Thymus (tissue), 11 donors: ENCODE results near the gene CST1. TPM values are rescaled to one million over a fixed set of nuclear protein-coding genes. Genes with fewer than 3 reads are reported as not detected.
"Not testable (repeated sequence)": the region's sequence is repeated elsewhere in the genome, so short reads cannot be mapped to it uniquely, and the experiment has no call there.

Experiments used
- DNase-seq, 9 donors: peaks; one replicate each; pipeline ENCODE4 v3.0.0-alpha.2; 2013; ENCODE audit warnings: low spot score in 9 of 9, low read depth in 6 of 9, missing footprints in 1 of 9
- H3K27ac ChIP-seq, 2 donors: one replicate each; pipeline ENCODE4 v1.5.1; 2013; ENCODE audit warnings: control low read depth in 1 of 2, low read depth in 1 of 2, low read length in 1 of 2, mild to moderate bottlenecking in 1 of 2, moderate library complexity in 1 of 2
- H3K27me3 ChIP-seq, 2 donors: one replicate each; pipeline ENCODE4 v1.5.1; 2013; ENCODE audit warnings: low read length in 1 of 2; ENCODE audit not compliant: control insufficient read depth in 2 of 2, insufficient read depth in 1 of 2
- H3K36me3 ChIP-seq, 2 donors: one replicate each; pipeline ENCODE4 v1.5.1; 2013; ENCODE audit warnings: low read length in 1 of 2, mild to moderate bottlenecking in 1 of 2, moderate library complexity in 1 of 2; ENCODE audit not compliant: control insufficient read depth in 2 of 2, insufficient read depth in 2 of 2
- H3K4me1 ChIP-seq, 2 donors: one replicate each; pipeline ENCODE4 v1.5.1; 2013; ENCODE audit warnings: low read length in 2 of 2; ENCODE audit not compliant: control insufficient read depth in 2 of 2, insufficient read depth in 2 of 2
- H3K4me3 ChIP-seq, 2 donors: one replicate each; pipeline ENCODE4 v1.5.1; 2013; ENCODE audit warnings: low read length in 2 of 2, control low read depth in 1 of 2, mild to moderate bottlenecking in 1 of 2
- H3K9me3 ChIP-seq, 2 donors: one replicate each; pipeline ENCODE4 v1.5.1; 2013; ENCODE audit warnings: low read length in 1 of 2, mild to moderate bottlenecking in 1 of 2; ENCODE audit not compliant: control insufficient read depth in 2 of 2, insufficient read depth in 1 of 2
- WGBS: extraction: QIAGEN DNeasy Blood & Tissue Kit; methylation state at CpG from one replicate; pipeline ENCODE4 v1.1.7; 2013; 5-methylcytosine and 5-hydroxymethylcytosine counted together
- polyA plus RNA-seq: library from polyadenylated mRNA; stranded (reverse); fragments of 200-250 nt; gene quantifications from one replicate; pipeline ENCODE4 v1.2.3, GENCODE V29; 2013
- total RNA-seq: library from RNA; stranded (reverse); fragments of 120-200 nt; gene quantifications from one replicate; pipeline ENCODE4 v1.2.4, GENCODE V29; 2013
- donor health status: healthy.

Gene CST1
- total and polyA plus RNA-seq, 2 donors: 2.5 to 25.9 TPM

DNA sequence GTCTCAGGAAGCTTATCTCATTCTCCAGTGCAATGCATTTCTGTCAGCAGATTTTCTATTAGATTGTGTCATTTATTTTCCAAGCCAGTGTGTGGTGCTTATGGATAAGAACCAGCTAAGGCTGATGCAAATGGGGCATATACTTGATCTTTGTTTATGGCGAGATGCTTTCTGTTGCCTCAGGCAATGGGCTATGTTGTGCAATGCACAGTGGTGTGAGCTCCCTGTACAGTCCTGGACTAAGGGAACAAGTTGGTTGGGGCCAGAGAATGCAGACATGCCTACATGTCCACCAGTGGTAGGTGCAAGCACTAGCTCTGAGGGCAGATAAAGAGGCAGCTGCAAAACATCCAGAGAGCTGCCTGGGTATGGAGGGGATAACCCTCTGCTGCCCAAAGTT, 16.3 kb downstream of the CST1 start:
- not testable (repeated sequence) for H3K27ac ChIP-seq, H3K9me3 ChIP-seq, H3K4me3 ChIP-seq, H3K36me3 ChIP-seq, H3K4me1 ChIP-seq, DNase-seq, H3K27me3 ChIP-seq
- 95% methylated on average over 1 of the region's 1 CpG for WGBS

DNA sequence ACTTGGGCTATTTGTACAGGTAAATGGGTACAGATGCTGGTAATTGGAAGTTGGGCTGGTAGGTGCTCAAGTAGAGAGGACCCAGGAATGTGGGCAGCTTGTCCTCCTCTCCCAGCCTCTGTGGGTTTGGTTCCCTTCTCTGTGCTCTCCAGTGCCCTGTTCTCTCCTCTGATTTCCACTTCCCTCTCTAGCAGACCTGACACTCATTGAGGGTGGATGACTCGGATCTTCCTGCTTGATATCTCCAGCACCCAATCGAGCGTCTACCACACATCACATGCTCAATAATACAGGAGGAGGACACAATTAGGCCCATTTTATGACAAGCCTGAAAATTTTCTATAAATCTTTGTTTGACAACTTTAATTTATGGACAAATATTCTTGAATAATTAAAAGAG, 23.7 kb downstream of the CST1 start:
- no peaks in the 10 kb centered on the region for H3K36me3 ChIP-seq
- no peak overlapping the region for H3K4me3 ChIP-seq
- H3K9me3 ChIP-seq: no peaks in the 10 kb centered on the region
- H3K27me3 ChIP-seq: no peaks in the 10 kb centered on the region
- DNase-seq: no peak
- no peak overlapping the region for H3K27ac ChIP-seq
- no peaks in the 10 kb centered on the region for H3K4me1 ChIP-seq
- 66% methylated on average over 3 of the region's 3 CpGs for WGBS

DNA sequence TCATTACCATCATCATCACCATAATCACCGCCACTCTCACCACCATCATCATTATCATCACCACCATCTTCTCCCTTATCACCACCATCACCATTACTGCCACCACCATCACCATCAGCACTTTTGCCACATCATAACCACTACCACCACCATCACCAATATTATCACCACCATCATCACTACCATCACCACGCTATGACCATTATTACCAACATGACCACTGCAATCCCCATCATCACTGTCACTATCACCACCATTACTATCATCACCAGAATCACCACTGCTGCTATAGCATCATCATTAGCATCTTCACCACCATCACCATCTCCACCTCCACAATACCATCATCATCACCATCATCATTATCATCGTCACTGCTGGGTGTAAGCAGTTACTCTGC, 25.6 kb downstream of the CST1 start:
- WGBS: 97% methylated on average over 3 of the region's 3 CpGs
- H3K4me3 ChIP-seq: no peak overlapping the region
- DNase-seq: no peak
- H3K27ac ChIP-seq: no peak overlapping the region
- no peaks in the 10 kb centered on the region for H3K9me3 ChIP-seq
- H3K4me1 ChIP-seq: no peaks in the 10 kb centered on the region
- H3K27me3 ChIP-seq: no peaks in the 10 kb centered on the region
- no peaks in the 10 kb centered on the region for H3K36me3 ChIP-seq

DNA sequence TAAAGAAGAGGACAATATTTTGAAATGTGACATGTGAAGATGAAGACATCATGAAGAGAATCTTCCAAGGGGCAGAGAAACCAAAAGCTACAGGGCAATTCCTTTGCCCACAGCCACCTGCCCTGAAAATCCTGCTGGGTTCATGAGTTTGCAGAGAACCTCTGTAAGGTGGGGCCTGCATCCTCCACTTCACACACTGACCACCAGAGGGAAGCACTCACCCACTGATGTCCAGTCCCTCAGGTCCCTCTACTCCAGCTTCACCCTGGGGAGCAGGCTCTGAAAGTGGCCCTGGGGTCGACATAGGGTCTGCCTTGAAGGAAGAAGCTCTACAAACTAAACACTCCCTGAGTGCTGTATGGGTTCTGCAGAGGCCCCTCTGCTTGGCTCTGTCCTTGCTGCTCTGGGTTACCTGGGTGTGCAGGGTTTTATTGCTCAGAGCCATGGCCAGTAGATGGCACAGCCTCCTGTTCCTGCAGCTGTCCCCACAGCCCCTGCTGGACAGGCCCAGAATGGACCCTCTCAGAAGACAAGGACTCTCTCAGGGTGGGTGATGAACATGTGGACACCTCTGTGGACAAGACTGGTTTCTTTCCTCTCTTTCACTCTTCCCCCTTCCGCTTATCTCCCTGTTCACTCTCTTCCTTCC, 27.0 kb downstream of the CST1 start:
- H3K36me3 ChIP-seq, H3K4me3 ChIP-seq, H3K27ac ChIP-seq, H3K4me1 ChIP-seq, H3K27me3 ChIP-seq, H3K9me3 ChIP-seq: not testable (repeated sequence)
- DNase-seq: peak in 1 of 9 donors; percentile 13
- 59% methylated on average over 2 of the region's 2 CpGs for WGBS

DNA sequence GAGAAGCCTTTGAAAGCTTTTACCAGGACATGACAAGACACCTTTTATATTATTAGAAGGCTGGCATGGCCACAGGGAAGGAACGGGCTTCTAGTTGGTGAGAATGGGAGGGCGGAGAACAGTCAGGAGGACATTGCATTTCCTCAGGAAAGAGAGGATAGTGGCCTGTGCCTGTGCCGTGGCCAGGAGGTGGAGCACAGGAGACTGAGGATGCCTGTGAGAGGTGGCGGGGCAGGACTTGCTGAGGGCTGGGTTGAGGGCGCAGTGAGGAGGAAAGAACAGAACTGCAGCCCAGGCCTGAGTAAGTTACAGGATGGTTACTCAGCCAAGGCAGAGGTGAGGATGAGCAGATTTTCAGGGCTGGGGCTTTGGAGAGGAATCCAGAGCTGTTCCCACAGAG, 27.9 kb downstream of the CST1 start:
- H3K4me1 ChIP-seq, H3K4me3 ChIP-seq, H3K36me3 ChIP-seq, H3K27me3 ChIP-seq, DNase-seq, H3K27ac ChIP-seq, H3K9me3 ChIP-seq: not testable (repeated sequence)
- 78% methylated on average over 5 of the region's 5 CpGs for WGBS

DNA sequence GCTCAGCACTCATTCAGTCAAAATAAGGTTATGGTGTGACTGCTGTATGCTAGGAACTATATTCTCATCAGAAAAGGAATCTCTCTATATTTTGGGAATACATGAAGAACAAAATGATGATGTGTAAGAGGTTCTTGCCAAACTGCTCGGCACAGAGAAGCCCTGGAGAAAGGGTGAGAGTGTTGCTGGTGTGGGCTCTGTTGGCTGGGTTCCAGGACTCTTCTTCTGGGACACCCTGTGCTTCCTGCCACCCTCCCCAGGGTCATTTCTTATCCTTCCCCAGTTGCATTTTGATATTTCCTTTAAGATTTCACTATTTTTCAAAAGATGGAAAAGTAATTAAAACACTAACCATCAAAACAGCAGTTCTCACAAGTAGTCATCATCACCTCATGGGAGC, 28.8 kb downstream of the CST1 start:
- Histone ChIP-seq H3K27me3 (no peaks in the 10 kb centered on the region), H3K27ac (no peak overlapping the region), H3K4me1 (no peaks in the 10 kb centered on the region), H3K9me3 (no peaks in the 10 kb centered on the region), H3K4me3 (no peak overlapping the region), H3K36me3 (no peaks in the 10 kb centered on the region)
- no peak for DNase-seq
- 81% methylated on average over 1 of the region's 1 CpG for WGBS

DNA sequence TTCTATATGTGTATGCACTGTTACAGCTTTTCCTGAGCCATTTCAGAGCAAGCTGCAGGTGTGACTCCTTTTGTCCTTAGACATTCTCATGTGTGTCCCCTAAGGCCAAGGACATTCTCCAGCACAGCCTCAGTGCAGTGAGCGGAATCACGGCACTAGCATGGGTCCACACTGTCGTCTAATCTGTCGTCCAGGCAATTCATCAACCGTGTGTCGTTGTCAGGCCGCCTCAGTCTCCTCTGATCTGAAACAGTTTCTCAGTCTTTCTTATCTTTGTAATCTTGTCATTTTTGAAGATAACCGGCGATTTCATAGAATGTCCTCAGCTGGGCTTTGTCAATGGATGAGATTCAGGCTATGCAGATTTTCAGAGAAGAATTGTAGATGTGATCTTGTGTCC, 31.4 kb downstream of the CST1 start:
- not testable (repeated sequence) for H3K27ac ChIP-seq, H3K9me3 ChIP-seq, H3K27me3 ChIP-seq, H3K4me3 ChIP-seq, H3K4me1 ChIP-seq, H3K36me3 ChIP-seq, DNase-seq
- WGBS: 83% methylated on average over 9 of the region's 9 CpGs

DNA sequence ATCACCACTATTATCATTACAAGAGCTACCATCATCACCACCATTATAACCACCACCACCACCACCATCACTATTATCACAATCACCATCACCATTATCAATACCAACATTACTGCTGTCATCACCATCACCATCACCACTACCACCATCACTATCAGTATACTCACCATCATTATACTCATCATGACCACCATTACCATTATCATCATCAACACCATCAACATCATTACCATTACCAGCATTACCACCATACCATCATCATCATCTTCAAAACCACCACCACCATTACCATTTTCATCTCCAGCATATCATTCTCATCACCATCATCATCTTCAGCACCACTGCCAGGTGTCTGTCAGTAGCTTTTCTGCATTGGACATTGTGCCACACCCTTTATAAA, 39.0 kb downstream of the CST1 start:
- H3K27me3 ChIP-seq, H3K36me3 ChIP-seq, H3K9me3 ChIP-seq, H3K4me3 ChIP-seq, H3K4me1 ChIP-seq, H3K27ac ChIP-seq, DNase-seq: not testable (repeated sequence)

DNA sequence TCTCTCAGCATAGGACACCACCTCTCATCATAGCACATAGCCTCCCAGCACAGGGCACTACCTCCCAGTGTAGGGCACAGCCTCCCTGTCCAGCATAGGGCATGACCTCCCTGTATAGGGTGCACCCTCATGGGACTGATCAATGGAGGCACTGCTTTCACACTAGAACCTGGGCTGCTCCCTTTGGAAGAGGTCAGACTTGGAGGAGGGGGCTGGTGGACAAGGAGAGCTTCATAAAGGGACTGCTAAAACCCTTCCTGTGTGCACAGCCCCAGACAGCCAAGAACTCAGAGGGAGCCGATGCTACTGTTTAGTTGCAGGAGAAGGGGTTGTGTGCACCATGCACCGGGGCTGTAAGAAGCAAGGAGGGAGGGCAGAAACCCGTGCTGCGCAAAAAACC, 40.0 kb downstream of the CST1 start:
- no peaks in the 10 kb centered on the region for H3K9me3 ChIP-seq
- WGBS: 97% methylated on average over 4 of the region's 4 CpGs
- no peaks in the 10 kb centered on the region for H3K36me3 ChIP-seq
- no peak for DNase-seq
- H3K27ac ChIP-seq: no peak overlapping the region
- H3K4me1 ChIP-seq: no peaks in the 10 kb centered on the region
- no peak overlapping the region for H3K4me3 ChIP-seq
- H3K27me3 ChIP-seq: no peaks in the 10 kb centered on the region

DNA sequence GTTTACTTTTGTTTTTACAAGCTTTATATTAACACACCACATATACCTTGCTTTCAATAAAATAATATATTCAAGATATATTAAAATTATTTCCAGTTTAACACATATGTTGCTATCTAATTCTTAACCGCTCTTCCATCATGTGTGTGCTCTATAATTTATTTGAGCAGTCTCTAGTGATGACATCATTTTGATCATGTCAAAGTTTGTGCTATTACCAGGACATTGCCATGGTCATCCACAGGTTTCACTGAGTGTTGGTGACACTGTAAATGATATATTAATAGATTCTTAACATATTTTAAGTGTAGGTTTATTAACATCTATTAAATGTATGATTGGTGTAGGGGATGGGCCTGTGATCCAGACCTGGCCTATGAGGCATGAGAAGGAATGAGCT, 44.8 kb downstream of the CST1 start:
- Histone ChIP-seq H3K36me3 (no peaks in the 10 kb centered on the region), H3K4me3 (no peak overlapping the region), H3K4me1 (no peaks in the 10 kb centered on the region), H3K27ac (no peak overlapping the region), H3K27me3 (peaks cover 0 to 2% of the 10 kb centered on the region in 2 donors), H3K9me3 (no peaks in the 10 kb centered on the region)
- no peak for DNase-seq
- 99% methylated on average over 1 of the region's 1 CpG for WGBS
